HG03097 (cell line): ENCODE data around the gene IFNA10.
A peak's percentile ranks its signal among the peaks of the same experiment; 100 is the strongest.
"Not testable (repeated sequence)": the region's sequence is repeated elsewhere in the genome, so short reads cannot be mapped to it uniquely, and the experiment has no call there.

Source experiments
- ATAC-seq: cut with Tn5 transposase; IDR thresholded peaks from one replicate; pipeline ENCODE4 v1.9.1; 2021; ENCODE audit not compliant: unreplicated experiment, low FRiP score

Gene IFNA10

GRCh38 chr9:21194867-21195776 is 11.8 kb downstream of the IFNA10 start:
- ATAC-seq: peak; percentile 86

DNA sequence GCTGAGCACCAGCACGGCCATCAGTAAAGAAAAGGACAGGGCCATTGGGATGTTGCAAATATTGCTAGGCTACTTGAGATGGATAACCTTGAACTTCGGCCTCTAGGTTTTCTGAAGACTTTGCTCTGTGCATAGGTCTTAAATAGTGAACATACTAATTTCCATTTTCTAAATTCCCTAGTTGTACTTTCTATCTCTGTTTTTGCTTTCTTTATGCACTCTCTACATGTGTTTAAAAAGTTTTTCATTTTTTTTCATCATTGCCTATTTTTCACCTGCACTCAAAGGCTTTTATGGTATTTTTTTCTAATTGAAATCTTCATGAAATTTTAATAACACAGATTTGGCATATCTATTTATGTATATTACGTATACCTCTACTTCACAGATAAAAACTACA is 19.5 kb downstream of the IFNA10 start, which contains the start of gene IFNA4:
Gene IFNA4 (minus strand): TSS at position 101 of the 400 bp plus-strand sequence. CDS start 56 bp downstream, at position 45.
- not testable (repeated sequence) for ATAC-seq

- peak; percentile 88 for ATAC-seq
These were observed 23.9 kb downstream of the IFNA10 start for GRCh38 chr9:21182810-21183736.

GRCh38 chr9:21174671-21175070 is 32.3 kb downstream of the IFNA10 start:
- ATAC-seq: no peak

GRCh38 chr9:21172156-21172555 is 34.8 kb downstream of the IFNA10 start:
- ATAC-seq: no peak

DNA sequence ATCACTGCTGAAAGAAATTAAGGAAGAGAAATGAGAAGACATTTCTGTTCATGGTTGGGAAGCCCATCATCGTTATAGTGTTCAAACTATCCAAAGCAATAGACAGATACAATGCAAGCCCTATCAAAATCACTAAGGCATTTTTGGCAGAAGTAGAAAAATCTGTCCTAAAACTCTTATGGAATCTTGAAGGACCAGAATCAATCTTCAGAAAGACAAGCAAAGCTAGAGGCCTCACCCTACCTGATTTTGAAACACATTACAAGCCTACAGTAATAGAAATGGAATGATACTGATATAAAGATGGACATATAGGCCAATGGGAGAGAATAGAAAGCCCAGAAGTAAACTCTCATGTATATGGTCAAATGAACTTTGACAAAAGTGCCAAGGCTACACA is 35.6 kb downstream of the IFNA10 start:
- no peak for ATAC-seq

DNA sequence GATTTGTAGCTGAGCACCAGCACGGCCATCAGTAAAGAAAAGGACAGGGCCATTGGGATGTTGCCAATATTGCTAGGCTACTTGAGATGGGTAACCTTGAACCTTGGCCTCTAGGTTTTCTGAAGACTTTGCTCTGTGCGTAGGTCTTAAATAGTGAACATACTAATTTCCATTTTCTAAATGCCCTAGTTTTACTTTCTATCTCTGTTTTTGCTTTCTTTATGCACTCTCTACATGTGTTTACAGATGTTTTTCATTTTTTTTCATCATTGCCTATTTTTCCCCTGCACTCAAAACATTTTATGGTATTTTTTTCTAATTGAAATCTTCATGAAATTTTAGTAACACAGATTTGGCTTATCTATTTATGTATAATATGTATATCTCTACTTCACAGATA is 40.4 kb downstream of the IFNA10 start, which contains the start of gene IFNA21:
Gene IFNA21 (minus strand): TSS at position 101 of the 400 bp plus-strand sequence. CDS start 48 bp downstream, at position 53.
- not testable (repeated sequence) for ATAC-seq

DNA sequence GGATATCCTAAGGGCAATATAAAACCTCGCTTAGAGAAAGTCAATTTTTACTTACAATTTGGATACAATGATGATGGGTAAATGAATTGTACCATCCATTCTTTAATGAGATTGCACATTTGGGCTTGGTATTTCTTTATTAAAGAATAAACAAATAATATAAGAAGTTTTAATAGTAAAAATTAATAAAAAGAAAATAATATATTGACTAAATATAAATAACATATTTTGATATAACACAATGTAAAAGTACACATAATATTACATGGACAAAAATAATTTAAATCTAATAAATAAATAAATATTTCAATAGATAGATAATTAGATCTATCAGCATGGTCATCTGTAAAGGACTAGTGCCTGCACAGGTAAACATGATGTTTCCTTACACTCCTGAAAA is 41.4 kb downstream of the IFNA10 start:
- ATAC-seq: no peak

DNA sequence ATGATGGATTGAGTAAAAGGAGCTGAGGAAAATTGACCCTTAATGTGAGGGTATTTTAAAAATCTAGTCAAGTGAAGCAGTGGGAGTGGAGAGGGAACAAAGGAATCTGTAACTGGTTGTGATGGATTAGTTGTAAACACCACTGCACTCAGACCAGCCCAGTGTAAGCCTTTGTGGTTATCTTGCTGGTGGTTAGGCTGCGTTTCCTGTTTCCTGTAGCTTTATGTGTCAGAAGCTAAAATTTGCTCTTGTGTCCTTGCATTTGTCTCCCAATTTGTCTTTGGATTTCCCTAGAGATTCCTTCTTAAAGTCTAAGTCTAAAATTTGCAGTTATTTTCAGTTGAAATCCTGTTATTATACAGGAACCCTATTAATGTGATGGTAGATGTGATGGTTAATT is 46.8 kb downstream of the IFNA10 start:
- peak; percentile 89 for ATAC-seq
